Measurements from ENCODE around the gene ALDH1L1. TPM values are rescaled to one million over a fixed set of nuclear protein-coding genes. Genes with fewer than 3 reads are reported as not detected.
A peak's percentile ranks its signal among the peaks of the same experiment; 100 is the strongest.

Gene ALDH1L1
- total RNA-seq, 2 experiments from 2014 or later, result not detected

- Mint-ChIP-seq H3K27me3 (peaks cover 31% of the 10 kb centered on the region), H3K4me3 (no peak overlapping the region), H3K27ac (no peak overlapping the region), H3K36me3 (ENCODE audit: low read depth) (no peaks in the 10 kb centered on the region), H3K9me3 (no peaks in the 10 kb centered on the region), H3K4me1 (no peaks in the 10 kb centered on the region)
- ChIA-PET CTCF (no interaction called here), POLR2A (no interaction called here)
- DNase-seq, result no peak
Measured at GRCh38 chr3:126184465-126185000, 4.1 kb upstream of the ALDH1L1 start.

- H3K4me1 Mint-ChIP-seq, result no peaks in the 10 kb centered on the region
- H3K36me3 Mint-ChIP-seq (ENCODE audit: low read depth), result no peaks in the 10 kb centered on the region
- H3K9me3 Mint-ChIP-seq, result no peaks in the 10 kb centered on the region
- POLR2A ChIA-PET, result no interaction called here
- no peak overlapping the region for H3K27ac Mint-ChIP-seq
- no peak overlapping the region for H3K4me3 Mint-ChIP-seq
- CTCF ChIA-PET, result no interaction called here
- no peak for DNase-seq
- peaks cover 41% of the 10 kb centered on the region for H3K27me3 Mint-ChIP-seq
Measured at GRCh38 chr3:126181398-126181725, 976 bp upstream of the ALDH1L1 start.

GRCh38 chr3:126179825-126180476 is 435 bp downstream of the ALDH1L1 start:
- no peak overlapping the region for H3K4me3 Mint-ChIP-seq
- POLR2A ChIA-PET, result no interaction called here

GRCh38 chr3:126170073-126170777 is 10.2 kb downstream of the ALDH1L1 start:
- no peak for DNase-seq

More at GRCh38 chr3:126179825-126180476, 435 bp downstream of the ALDH1L1 start:
- Mint-ChIP-seq H3K27ac (no peak overlapping the region), H3K27me3 (peaks cover 47% of the 10 kb centered on the region), H3K9me3 (no peaks in the 10 kb centered on the region), H3K4me1 (no peaks in the 10 kb centered on the region), H3K36me3 (ENCODE audit: low read depth) (no peaks in the 10 kb centered on the region)
- no peak for DNase-seq
- CTCF ChIA-PET, result no interaction called here

DNA sequence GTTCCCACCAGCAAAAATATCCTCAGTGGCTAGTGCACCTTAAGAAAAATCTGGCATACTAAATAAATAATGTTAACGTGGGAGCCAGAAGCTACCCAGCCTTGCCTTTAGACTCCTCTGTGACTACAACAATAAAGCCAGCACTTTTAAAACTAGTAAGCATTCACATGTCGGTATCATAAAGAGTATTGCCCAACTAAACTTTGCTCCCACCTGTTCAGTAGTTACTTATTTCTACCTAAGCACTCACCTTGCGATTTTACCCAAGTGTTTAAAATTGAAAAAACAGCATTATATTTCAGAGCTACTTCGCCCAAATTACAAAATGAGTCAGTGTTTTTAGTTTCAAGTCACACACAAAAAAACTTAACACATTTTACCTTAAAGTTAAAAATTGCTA is 12.8 kb downstream of the ALDH1L1 start:
- POLR2A ChIA-PET, result no interaction called here
- H3K9me3 Mint-ChIP-seq, result no peaks in the 10 kb centered on the region
- no peak for DNase-seq
- H3K27me3 Mint-ChIP-seq, result peaks cover 33% of the 10 kb centered on the region
- H3K27ac Mint-ChIP-seq, result no peak overlapping the region
- no peak overlapping the region for H3K4me3 Mint-ChIP-seq
- H3K4me1 Mint-ChIP-seq, result no peaks in the 10 kb centered on the region
- no peaks in the 10 kb centered on the region for H3K36me3 Mint-ChIP-seq (ENCODE audit: low read depth)
- CTCF ChIA-PET, result no interaction called here

More at GRCh38 chr3:126170073-126170777, 10.2 kb downstream of the ALDH1L1 start:
- peaks cover 35% of the 10 kb centered on the region for H3K27me3 Mint-ChIP-seq
- ChIA-PET CTCF (interaction anchor here (1.4 kb wide), 1 partner anchor 28 kb away, joined by 3 read pairs; no protein-coding TSS in a partner anchor), POLR2A (no interaction called here)
- H3K9me3 Mint-ChIP-seq, result no peaks in the 10 kb centered on the region
- H3K4me3 Mint-ChIP-seq, result no peak overlapping the region
- H3K4me1 Mint-ChIP-seq, result no peaks in the 10 kb centered on the region
- no peak overlapping the region for H3K27ac Mint-ChIP-seq
- no peaks in the 10 kb centered on the region for H3K36me3 Mint-ChIP-seq (ENCODE audit: low read depth)

DNA sequence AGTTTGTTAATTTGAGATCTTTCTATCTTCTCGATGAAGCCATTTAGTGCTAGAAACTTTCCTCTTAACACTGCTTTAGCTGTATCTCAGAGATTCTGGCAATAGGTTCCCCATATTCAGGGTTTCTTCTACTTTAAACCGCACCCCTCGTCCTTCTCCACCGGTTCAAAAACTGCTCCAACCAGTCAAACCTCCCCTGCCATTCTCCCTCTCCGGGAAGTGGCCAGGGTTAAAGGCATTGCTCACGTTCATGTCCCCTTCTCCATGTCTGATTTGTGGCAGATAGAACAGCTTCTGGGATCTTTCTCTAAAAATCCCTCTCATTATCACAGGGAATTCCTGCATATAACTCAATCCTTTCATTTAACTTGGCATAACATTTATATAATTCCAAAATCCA is 14.4 kb downstream of the ALDH1L1 start:
- Mint-ChIP-seq H3K4me1 (no peaks in the 10 kb centered on the region), H3K9me3 (no peaks in the 10 kb centered on the region), H3K27ac (no peak overlapping the region), H3K27me3 (peaks cover 33% of the 10 kb centered on the region), H3K36me3 (ENCODE audit: low read depth) (no peaks in the 10 kb centered on the region), H3K4me3 (no peak overlapping the region)
- CTCF ChIA-PET, result no interaction called here
- no peak for DNase-seq
- POLR2A ChIA-PET, result no interaction called here

GRCh38 chr3:126161309-126161708 is 19.1 kb downstream of the ALDH1L1 start:
- H3K36me3 Mint-ChIP-seq (ENCODE audit: low read depth), result no peaks in the 10 kb centered on the region
- no peaks in the 10 kb centered on the region for H3K9me3 Mint-ChIP-seq
- ChIA-PET POLR2A (no interaction called here), CTCF (no interaction called here)
- peaks cover 25% of the 10 kb centered on the region for H3K27me3 Mint-ChIP-seq
- no peak overlapping the region for H3K4me3 Mint-ChIP-seq
- no peak overlapping the region for H3K27ac Mint-ChIP-seq
- no peaks in the 10 kb centered on the region for H3K4me1 Mint-ChIP-seq
- no peak for DNase-seq

DNA sequence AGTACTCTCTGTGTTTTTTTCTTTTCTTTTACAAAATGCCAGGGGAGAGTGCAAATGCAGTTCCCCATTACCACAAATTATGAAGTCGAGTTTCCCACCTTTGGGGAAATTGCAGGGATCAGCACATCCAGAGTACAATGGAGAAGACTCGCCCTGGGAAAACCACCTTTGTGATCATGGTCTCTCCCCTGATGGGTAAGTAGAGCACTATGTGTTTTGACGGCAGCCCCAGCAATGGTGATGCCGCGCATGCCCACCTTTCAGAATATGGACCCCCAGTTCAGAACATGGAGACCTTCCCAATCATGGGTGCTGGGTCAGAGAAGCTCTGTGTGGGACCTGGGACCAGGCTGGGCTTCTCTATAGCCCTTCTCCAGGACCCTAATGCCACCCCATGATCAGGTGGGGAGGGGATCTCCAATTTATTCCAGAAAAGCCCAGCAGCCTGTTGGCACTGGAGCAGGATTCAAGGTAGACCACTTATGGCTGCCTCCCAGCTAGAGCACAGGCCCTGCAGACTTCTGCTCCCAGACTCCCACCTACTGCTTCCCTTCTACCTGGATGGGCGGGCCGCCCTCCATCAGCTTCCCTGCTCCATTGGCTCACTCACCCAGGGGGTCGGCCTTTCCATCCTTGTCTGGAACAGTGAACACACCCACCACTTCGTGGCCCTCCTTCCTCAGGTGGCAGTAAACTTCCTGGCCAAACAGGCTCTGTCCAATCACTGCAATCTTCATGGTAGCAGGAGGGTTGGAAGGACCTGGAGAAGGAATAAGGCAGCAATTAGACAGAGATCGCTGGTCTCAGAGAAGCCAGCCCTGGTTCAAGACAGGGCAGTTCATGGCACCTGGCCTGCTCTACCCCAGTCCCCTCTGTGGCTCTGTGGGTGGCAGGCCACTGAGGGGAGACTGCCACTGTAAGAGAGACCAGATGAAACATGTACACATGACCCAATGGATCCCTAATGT is 19.9 kb downstream of the ALDH1L1 start:
- Mint-ChIP-seq H3K4me1 (no peaks in the 10 kb centered on the region), H3K36me3 (ENCODE audit: low read depth) (no peaks in the 10 kb centered on the region), H3K9me3 (no peaks in the 10 kb centered on the region), H3K4me3 (no peak overlapping the region), H3K27me3 (peaks cover 17% of the 10 kb centered on the region), H3K27ac (no peak overlapping the region)
- ChIA-PET CTCF (no interaction called here), POLR2A (no interaction called here)
- no peak for DNase-seq

DNA sequence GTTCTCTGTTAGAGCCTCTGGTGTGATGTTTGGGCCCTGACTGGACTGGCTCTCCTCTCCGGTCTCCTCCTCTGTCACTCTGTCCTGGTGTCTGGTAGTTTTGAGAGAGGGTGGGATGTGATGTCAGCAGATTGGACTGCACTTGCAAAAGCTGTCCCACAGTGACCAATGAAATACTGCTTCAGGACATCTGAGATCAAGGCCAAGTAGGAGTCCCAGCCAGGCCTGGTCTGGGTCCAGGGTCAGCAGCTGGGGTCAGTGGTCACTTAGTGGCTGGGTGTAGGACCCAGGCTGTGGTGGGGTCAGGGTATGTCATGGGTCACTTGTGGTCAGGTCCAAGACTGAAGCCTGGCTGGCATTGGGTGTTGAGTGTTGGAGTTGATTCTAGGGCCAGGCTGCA is 20.9 kb downstream of the ALDH1L1 start:
- Mint-ChIP-seq H3K27me3 (peaks cover 10% of the 10 kb centered on the region), H3K9me3 (no peaks in the 10 kb centered on the region), H3K36me3 (ENCODE audit: low read depth) (no peaks in the 10 kb centered on the region), H3K4me3 (no peak overlapping the region), H3K4me1 (no peaks in the 10 kb centered on the region), H3K27ac (no peak overlapping the region)
- no peak for DNase-seq
- CTCF ChIA-PET, result no interaction called here
- POLR2A ChIA-PET, result no interaction called here

DNA sequence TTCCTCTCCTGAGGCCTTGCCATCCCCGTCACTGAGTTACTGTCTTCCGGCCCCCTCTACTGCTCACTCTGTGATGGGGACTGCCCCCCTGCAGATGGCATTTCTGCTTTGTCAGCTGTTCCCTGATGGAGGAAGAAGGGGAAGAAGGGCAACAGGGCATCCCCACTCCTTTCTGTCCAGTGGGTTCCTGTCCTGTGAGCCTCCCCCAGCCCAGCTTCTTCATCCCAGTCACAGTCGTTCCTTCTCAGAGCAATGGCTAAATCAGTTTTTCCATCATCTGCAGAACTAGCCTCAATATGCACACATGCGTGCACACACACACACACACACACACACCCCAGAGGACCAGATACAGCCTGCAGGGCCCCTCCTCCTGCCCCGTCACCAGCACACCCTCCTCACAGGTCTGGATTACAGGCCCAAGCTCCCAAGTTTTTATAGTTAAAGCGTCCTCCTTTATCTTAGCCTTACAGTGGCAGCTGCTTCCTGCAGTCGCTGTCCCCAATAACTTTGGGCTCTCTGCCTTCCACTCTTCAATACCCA is 21.4 kb downstream of the ALDH1L1 start:
- Mint-ChIP-seq H3K9me3 (no peaks in the 10 kb centered on the region), H3K27me3 (peaks cover 8% of the 10 kb centered on the region), H3K27ac (no peak overlapping the region), H3K4me3 (no peak overlapping the region), H3K4me1 (no peaks in the 10 kb centered on the region), H3K36me3 (ENCODE audit: low read depth) (no peaks in the 10 kb centered on the region)
- no peak for DNase-seq
- CTCF ChIA-PET, result interaction anchor here (0.5 kb wide), 1 partner anchor 624 kb away, joined by 4 read pairs; no protein-coding TSS in a partner anchor
- POLR2A ChIA-PET, result no interaction called here

DNA sequence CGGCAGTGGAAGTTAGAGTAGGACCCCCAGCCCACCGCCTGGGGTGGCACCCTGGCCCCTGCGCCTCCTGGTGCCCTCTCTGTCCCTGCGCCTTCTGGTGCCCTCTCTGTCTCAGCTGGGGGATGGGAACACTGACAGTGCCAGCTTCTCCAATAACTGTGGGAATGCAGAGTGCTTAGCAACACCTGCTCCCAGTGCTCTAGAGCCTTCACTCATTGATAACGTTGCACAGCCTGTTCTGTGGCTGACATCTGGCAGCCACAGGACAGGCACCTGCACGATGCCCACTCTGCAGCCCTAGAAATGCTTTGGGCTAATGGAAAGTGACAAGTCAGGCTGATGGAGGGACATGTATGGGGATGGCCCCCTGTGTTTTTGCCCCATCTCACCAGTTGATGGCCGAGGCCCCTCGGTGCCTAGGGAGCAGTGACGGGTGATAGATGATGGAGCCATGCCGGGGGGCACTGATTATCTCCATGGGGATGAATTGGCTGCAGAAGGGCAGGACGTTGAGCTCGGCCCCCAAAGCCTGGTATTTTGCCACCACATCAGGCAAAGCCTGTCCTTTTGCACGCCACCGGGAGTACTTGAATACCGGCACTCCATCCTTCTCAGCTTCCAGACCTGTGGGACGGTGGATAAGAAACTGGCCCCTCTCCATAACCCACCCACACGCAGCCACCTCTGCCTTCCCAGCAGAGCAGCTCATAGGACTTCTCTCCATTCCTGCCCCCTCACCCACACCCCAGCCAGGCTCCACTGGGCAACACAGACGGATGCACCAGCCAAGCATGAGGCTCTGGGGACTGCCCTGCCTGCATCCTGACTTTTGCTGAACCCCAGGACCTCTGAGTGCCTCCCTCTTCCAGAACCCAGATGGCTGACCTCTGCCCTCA is 22.1 kb downstream of the ALDH1L1 start:
- Mint-ChIP-seq H3K4me1 (no peaks in the 10 kb centered on the region), H3K4me3 (no peak overlapping the region), H3K27ac (no peak overlapping the region), H3K9me3 (no peaks in the 10 kb centered on the region), H3K27me3 (peaks cover 6% of the 10 kb centered on the region), H3K36me3 (ENCODE audit: low read depth) (no peaks in the 10 kb centered on the region)
- ChIA-PET POLR2A (no interaction called here), CTCF (interaction anchor here (0.5 kb wide), 1 partner anchor 623 kb away, joined by 4 read pairs; no protein-coding TSS in a partner anchor)
- DNase-seq, result no peak

GRCh38 chr3:126157083-126157768 is 23.2 kb downstream of the ALDH1L1 start:
- POLR2A ChIA-PET, result no interaction called here

More at GRCh38 chr3:126157083-126157768, 23.2 kb downstream of the ALDH1L1 start:
- no peak overlapping the region for H3K27ac Mint-ChIP-seq
- H3K4me3 Mint-ChIP-seq, result no peak overlapping the region
- H3K36me3 Mint-ChIP-seq (ENCODE audit: low read depth), result no peaks in the 10 kb centered on the region
- CTCF ChIA-PET, result no interaction called here
- DNase-seq, result peak; percentile 5
- no peaks in the 10 kb centered on the region for H3K9me3 Mint-ChIP-seq
- H3K27me3 Mint-ChIP-seq, result peaks cover 4% of the 10 kb centered on the region
- no peaks in the 10 kb centered on the region for H3K4me1 Mint-ChIP-seq
